Liver (tissue), 9 donors: ENCODE measurements around the gene GPR84. TPM values are rescaled to one million over a fixed set of nuclear protein-coding genes. Genes with fewer than 3 reads are reported as not detected.

Source experiments
- DNase-seq: peaks from one replicate; pipeline ENCODE4 v3.0.0-alpha.2; 2017; ENCODE audit warnings: low spot score
- H3K27ac ChIP-seq, 2 donors: one replicate each; pipeline ENCODE4 v1.7.0; 2013; ENCODE audit warnings: inconsistent platforms in 2 of 2, low read length in 2 of 2, control low read depth in 1 of 2, low read depth in 1 of 2, mild to moderate bottlenecking in 1 of 2
- H3K27me3 ChIP-seq, 4 donors: one replicate each; pipeline versions ENCODE4 v1.6.1 to v1.7.0; 2013; ENCODE audit warnings: low read length in 3 of 4, inconsistent platforms in 1 of 4, mild to moderate bottlenecking in 1 of 4, moderate library complexity in 1 of 4; ENCODE audit not compliant: control insufficient read depth in 4 of 4, insufficient read depth in 4 of 4
- H3K36me3 ChIP-seq, 4 donors: one replicate each; pipeline versions ENCODE4 v1.6.1 to v1.7.0; 2013; ENCODE audit warnings: low read length in 3 of 4, mild to moderate bottlenecking in 3 of 4, low read depth in 1 of 4, moderate library complexity in 1 of 4; ENCODE audit not compliant: control insufficient read depth in 4 of 4, insufficient read depth in 3 of 4
- H3K4me1 ChIP-seq, 4 donors: one replicate each; pipeline versions ENCODE4 v1.6.1 to v1.7.0; 2013; ENCODE audit warnings: low read length in 3 of 4, mild to moderate bottlenecking in 3 of 4, moderate library complexity in 1 of 4; ENCODE audit not compliant: control insufficient read depth in 4 of 4, insufficient read depth in 4 of 4
- H3K4me3 ChIP-seq, 3 donors: one replicate each; pipeline versions ENCODE4 v1.6.1 to v1.7.0; 2013; ENCODE audit warnings: low read length in 3 of 3, control low read depth in 1 of 3, low read depth in 1 of 3, mild to moderate bottlenecking in 1 of 3
- H3K9ac ChIP-seq, 2 donors: one replicate each; pipeline ENCODE4 v1.7.0; 2013; ENCODE audit warnings: low read length in 2 of 2, mild to moderate bottlenecking in 2 of 2, moderate library complexity in 2 of 2, control low read depth in 1 of 2, low read depth in 1 of 2
- H3K9me3 ChIP-seq, 4 donors: one replicate each; pipeline versions ENCODE4 v1.6.1 to v1.7.0; 2013; ENCODE audit warnings: low read length in 3 of 4; ENCODE audit not compliant: control insufficient read depth in 4 of 4
- CTCF ChIP-seq: fragments of 150-350 bp; IDR thresholded peaks from 2 replicates; pipeline ENCODE4 v1.5.1; 2017; ENCODE audit warnings: improper control_type of control experiment, low read depth, low read length; ENCODE audit not compliant: missing input control
- FOXA1 ChIP-seq: IDR thresholded peaks from 2 replicates; pipeline ENCODE4 v1.6.1; 2016; ENCODE audit warnings: antibody characterized with exemption
- FOXA2 ChIP-seq: IDR thresholded peaks from 2 replicates; pipeline ENCODE4 v1.6.1; 2016; ENCODE audit warnings: antibody characterized with exemption
- GABPA ChIP-seq, 2 donors: IDR thresholded peaks in 1 of 2; conservative IDR thresholded peaks in 1 of 2; 2 replicates each; pipeline ENCODE4 v1.6.1; 2016; ENCODE audit warnings: antibody characterized with exemption in 2 of 2, mild to moderate bottlenecking in 1 of 2, moderate library complexity in 1 of 2
- HNF4A ChIP-seq, 2 donors: conservative IDR thresholded peaks; 2 replicates each; pipeline ENCODE4 v1.6.1; 2016; ENCODE audit warnings: antibody characterized with exemption in 2 of 2, mild to moderate bottlenecking in 2 of 2
- HNF4G ChIP-seq: IDR thresholded peaks from 2 replicates; pipeline ENCODE4 v1.6.1; 2016; ENCODE audit warnings: antibody characterized with exemption
- JUND ChIP-seq, 2 donors: IDR thresholded peaks; 2 replicates each; pipeline ENCODE4 v1.6.1; 2016; ENCODE audit warnings: antibody characterized with exemption in 2 of 2
- NR2F2 ChIP-seq: IDR thresholded peaks from 2 replicates; pipeline ENCODE4 v1.6.1; 2016; ENCODE audit warnings: antibody characterized with exemption
- RAD21 ChIP-seq, 2 donors: IDR thresholded peaks; 2 replicates each; pipeline ENCODE4 v1.6.1; 2016; ENCODE audit warnings: antibody characterized with exemption in 2 of 2, mild to moderate bottlenecking in 2 of 2
- REST ChIP-seq: IDR thresholded peaks from 2 replicates; pipeline ENCODE4 v1.6.1; 2016; ENCODE audit warnings: antibody characterized with exemption, mild to moderate bottlenecking
- RXRA ChIP-seq, 2 donors: IDR thresholded peaks; 2 replicates each; pipeline ENCODE4 v1.6.1; 2017 to 2018; ENCODE audit warnings: antibody characterized with exemption in 2 of 2, mild to moderate bottlenecking in 1 of 2
- SP1 ChIP-seq: IDR thresholded peaks from 2 replicates; pipeline ENCODE4 v1.6.1; 2018; ENCODE audit warnings: antibody characterized with exemption, mild to moderate bottlenecking
- TAF1 ChIP-seq: conservative IDR thresholded peaks from 2 replicates; pipeline ENCODE4 v1.6.1; 2016; ENCODE audit warnings: antibody characterized with exemption, mild to moderate bottlenecking
- YY1 ChIP-seq: IDR thresholded peaks from 2 replicates; pipeline ENCODE4 v1.6.1; 2016; ENCODE audit warnings: antibody characterized with exemption, mild to moderate bottlenecking
- ZBTB33 ChIP-seq: IDR thresholded peaks from 2 replicates; pipeline ENCODE4 v1.6.1; 2016; ENCODE audit warnings: antibody characterized with exemption
- WGBS: extraction: QIAGEN DNeasy Blood & Tissue Kit; methylation state at CpG from one replicate; pipeline ENCODE4 v1.1.7; 2013; 5-methylcytosine and 5-hydroxymethylcytosine counted together
- polyA plus RNA-seq, 2 donors: library from polyadenylated mRNA; stranded (reverse) in 1 of 2; unstranded in 1 of 2; fragments of 200-250 nt in 1 of 2; fragments of >200 nt in 1 of 2; fragmentation: Nextera tagmentation in 1 of 2; extraction: Ambion mirVana in 1 of 2; gene quantifications; one replicate each; pipeline versions ENCODE4 v1.2.1 to v1.2.3, GENCODE V29; 2013 to 2015
- total RNA-seq, 2 donors: library from RNA; depleted of rRNA; stranded (reverse); fragments of >200 nt; gene quantifications; one replicate each; pipeline ENCODE4 v1.2.3, GENCODE V29; 2014
- TF ChIP-seq, protein P1 (sequence below): IDR thresholded peaks from 2 replicates; pipeline ENCODE4 v1.6.1; 2016; ENCODE audit warnings: antibody characterized with exemption
- TF ChIP-seq, protein P2 (sequence below): IDR thresholded peaks from 2 replicates; pipeline ENCODE4 v1.6.1; 2016; ENCODE audit warnings: antibody characterized with exemption
- donor health status: healthy.
- donor health status: healthy.
- donor health status: healthy.
- donor health status: healthy.
- donor health status: healthy.

The GPR84 gene
- total RNA-seq (under 1 TPM; 0.33 to 0.37 TPM), polyA plus RNA-seq (under 1 TPM in 1 of 2 donors, not detected in 1; 0.09 TPM)

DNA sequence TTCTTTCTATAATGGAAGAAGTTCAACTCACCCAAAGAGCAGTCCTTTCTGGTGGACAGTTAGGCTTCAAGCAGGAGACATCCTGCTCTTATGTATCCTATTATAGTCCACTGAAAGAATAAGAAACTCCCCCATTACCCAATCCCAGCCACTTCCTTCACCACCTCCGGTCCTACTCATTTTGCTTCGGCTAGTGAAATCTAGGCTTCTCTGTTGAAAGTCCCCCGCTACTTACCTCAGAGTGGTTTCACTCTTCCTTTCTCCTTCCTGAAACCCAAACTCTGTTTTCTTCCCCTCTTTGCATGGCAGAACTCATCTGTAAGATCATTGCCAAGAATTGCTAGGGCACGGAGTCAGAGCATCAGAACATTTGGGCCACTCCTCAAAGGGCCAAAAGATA lies at the start of gene GPR84:
GPR84 (minus strand) TSS at position 74 of the 400 bp plus-strand sequence. CDS start 635 bp downstream, outside the sequence.
- WGBS = 73% methylated on average over 4 of the region's 4 CpGs
- Histone ChIP-seq H3K4me1 (peaks cover 2 to 9% (median 5%) of the 10 kb centered on the region in 4 donors), H3K4me3 (no peak within 1 kb of the TSS), H3K9ac (peak within 1 kb of the TSS in 1 of 2 donors; percentile 2), H3K36me3 (no peaks in the 10 kb centered on the region), H3K27ac (no peak within 1 kb of the TSS), H3K27me3 (no peaks in the 10 kb centered on the region), H3K9me3 (no peaks in the 10 kb centered on the region)
- DNase-seq = no peak
- TF ChIP-seq, protein P1, sequence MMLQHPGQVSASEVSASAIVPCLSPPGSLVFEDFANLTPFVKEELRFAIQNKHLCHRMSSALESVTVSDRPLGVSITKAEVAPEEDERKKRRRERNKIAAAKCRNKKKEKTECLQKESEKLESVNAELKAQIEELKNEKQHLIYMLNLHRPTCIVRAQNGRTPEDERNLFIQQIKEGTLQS = no peak
- no peak for TF ChIP-seq GABPA (IDR thresholded peaks at IDR 0.05 in 1 of 2, conservative IDR thresholded peaks at IDR 0.05 in 1 of 2)
- no peak for TF ChIP-seq FOXA2
- TF ChIP-seq, protein P2, sequence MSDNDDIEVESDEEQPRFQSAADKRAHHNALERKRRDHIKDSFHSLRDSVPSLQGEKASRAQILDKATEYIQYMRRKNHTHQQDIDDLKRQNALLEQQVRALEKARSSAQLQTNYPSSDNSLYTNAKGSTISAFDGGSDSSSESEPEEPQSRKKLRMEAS = no peak
- TF ChIP-seq NR2F2 = no peak
- no peak for TF ChIP-seq RAD21 (IDR thresholded peaks at IDR 0.05)
- no peak for TF ChIP-seq REST
- no peak for TF ChIP-seq ZBTB33
- no peak for TF ChIP-seq JUND (IDR thresholded peaks at IDR 0.05)
- TF ChIP-seq YY1 = no peak
- no peak for TF ChIP-seq CTCF
- TF ChIP-seq HNF4G = no peak
- no peak for TF ChIP-seq HNF4A (conservative IDR thresholded peaks at IDR 0.05)
- TF ChIP-seq RXRA (IDR thresholded peaks at IDR 0.05) = no peak
- no peak for TF ChIP-seq SP1
- no peak for TF ChIP-seq FOXA1
- TF ChIP-seq TAF1 = no peak
